Measurements from ENCODE around the gene PDE4D.

The PDE4D gene

DNA sequence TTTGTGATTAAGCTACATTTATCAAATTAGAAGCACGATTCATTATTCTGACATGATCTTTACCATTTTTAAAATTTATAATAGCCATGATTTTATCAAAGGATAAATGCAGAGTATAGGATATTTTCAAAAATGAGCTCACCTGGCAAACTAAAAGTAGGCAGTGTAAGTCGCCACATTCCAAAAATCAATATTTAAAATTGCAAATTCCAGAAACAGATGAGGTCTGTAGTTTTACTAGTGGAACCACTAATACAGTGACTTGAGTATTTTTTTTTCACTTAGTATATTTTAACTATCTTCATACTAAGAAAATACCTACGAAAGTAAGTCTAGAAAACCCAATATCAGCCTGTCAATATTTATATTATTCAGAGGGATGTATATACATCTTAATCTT lies 164.2 kb downstream of the PDE4D start:
- no peak for TF ChIP-seq CTCF (IDR thresholded peaks at IDR 0.05; ENCODE audit: extremely low read depth, missing control alignments)
- DNase-seq (ENCODE audit: low spot score), result no peak

GRCh38 chr5:59728356-59728755 lies 165.2 kb downstream of the PDE4D start:
- TF ChIP-seq CTCF (IDR thresholded peaks at IDR 0.05; ENCODE audit: extremely low read depth, missing control alignments), result no peak
- DNase-seq (ENCODE audit: low spot score), result no peak

DNA sequence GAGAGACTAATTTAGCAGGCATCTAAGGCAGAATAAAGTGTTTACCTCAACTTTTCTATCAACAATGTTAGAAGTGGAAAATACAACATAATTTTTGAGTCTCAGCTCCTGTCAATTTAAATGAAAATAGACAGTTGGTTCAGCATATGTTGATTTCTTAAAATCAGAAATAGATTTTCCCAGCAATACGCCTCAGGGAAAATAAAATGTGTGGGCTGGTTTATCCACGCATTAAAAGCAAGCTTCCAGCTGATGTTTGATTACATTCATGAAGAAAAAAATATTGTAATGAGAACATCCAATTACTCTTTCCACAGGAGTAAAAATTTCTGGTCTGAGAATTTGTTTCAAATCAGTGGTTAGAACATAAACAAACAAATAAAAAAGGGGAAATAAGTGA lies 166.3 kb downstream of the PDE4D start:
- TF ChIP-seq CTCF (IDR thresholded peaks at IDR 0.05; ENCODE audit: extremely low read depth, missing control alignments), result no peak
- no peak for DNase-seq (ENCODE audit: low spot score)

- no peak for TF ChIP-seq CTCF (IDR thresholded peaks at IDR 0.05; ENCODE audit: extremely low read depth, missing control alignments)
- DNase-seq (ENCODE audit: low spot score), result no peak
Measured at GRCh38 chr5:59725392-59725767, 168.1 kb downstream of the PDE4D start.

DNA sequence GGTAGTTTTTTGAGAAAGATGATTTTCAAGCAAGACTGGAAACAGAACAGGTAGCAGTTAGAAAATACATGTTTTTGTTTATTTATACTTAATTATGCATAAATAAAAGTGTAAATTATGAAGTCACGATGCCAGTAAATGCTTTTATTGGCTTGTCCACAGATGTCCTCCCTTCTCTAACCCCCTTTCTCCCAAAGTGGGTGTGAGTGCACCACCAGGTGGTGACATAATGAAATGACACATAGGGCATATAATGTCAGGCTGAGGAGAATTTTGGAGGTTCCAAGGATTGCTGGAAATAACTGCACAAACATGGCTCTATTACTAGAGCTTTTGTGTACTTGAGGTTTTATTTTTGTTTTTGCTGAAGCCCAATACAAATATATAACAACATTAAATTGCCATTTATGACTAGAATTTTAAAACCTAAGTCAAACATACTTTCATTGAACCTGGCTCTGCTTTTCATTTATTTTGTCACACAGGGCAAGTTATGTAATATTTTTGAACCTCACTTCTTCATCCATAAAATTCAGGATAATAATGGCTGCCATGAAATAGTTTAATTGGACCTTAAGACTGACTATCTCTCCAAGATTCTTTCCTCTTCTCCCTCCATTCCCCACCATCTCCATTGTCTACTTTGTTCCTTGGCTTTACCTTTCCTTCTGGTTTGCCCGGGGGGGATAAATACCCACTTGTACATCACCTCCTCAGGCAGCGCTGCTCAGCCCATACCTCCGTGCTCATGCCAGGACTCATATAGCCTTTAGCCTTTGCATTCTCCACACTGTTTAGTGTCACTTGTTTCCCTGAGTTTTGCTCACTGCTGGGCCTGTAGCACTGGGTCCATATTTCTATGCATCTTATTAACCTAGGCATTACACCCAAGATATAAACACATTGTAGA lies 168.8 kb downstream of the PDE4D start:
- peak; percentile 50 for TF ChIP-seq CTCF (IDR thresholded peaks at IDR 0.05; ENCODE audit: extremely low read depth, missing control alignments)
- DNase-seq (ENCODE audit: low spot score), result peak; percentile 48

GRCh38 chr5:59722874-59723273 lies 170.7 kb downstream of the PDE4D start:
- DNase-seq (ENCODE audit: low spot score), result no peak
- no peak for TF ChIP-seq CTCF (IDR thresholded peaks at IDR 0.05; ENCODE audit: extremely low read depth, missing control alignments)

DNA sequence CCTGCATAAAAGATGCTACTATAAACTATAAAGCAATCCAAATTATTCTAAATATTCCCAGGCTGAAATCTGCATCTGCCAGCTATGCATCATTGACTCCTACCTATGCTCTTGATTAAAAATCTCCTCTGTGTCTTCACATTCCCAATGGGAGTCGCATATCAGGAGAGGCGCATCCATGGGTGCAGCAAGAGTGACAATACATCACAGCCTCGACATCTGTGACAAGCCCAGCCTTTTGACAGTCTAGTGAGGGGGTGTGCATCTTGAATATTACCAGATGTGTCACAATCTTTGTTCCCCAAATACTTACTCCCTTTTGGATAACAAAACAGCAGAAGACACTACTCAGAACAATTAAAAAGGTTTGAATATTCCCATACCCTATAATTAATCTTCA lies 171.8 kb downstream of the PDE4D start:
- TF ChIP-seq CTCF (IDR thresholded peaks at IDR 0.05; ENCODE audit: extremely low read depth, missing control alignments), result no peak
- no peak for DNase-seq (ENCODE audit: low spot score)

All from GM20000 (cell line).